Central memory CD8-positive, alpha-beta T cell (primary cell): Measurements from ENCODE around the gene BOK.

ENCODE experiments used
- ATAC-seq: fragments of 150-1000 bp; cut with Tn5 transposase; replicated peaks from 2 replicates; pipeline ENCODE4 v1.10.0; 2022; ENCODE audit warnings: mild to moderate bottlenecking, moderate FRiP score, moderate number of reproducible peaks; ENCODE audit not compliant: poor library complexity, severe bottlenecking; ENCODE audit errors: extremely low read depth
- DNase-seq, 2 donors: peaks; one replicate each; pipeline ENCODE4 v3.0.0; 2021; ENCODE audit warnings: low spot score in 2 of 2
- H3K27ac Mint-ChIP-seq: one replicate; pipeline ENCODE4 v1.8.0; 2022; ENCODE audit warnings: low read depth, mild to moderate bottlenecking, moderate library complexity, mixed read lengths
- H3K27me3 Mint-ChIP-seq: one replicate; pipeline ENCODE4 v1.8.0; 2022; ENCODE audit warnings: mixed read lengths
- H3K36me3 Mint-ChIP-seq: one replicate; pipeline ENCODE4 v1.8.0; 2022; ENCODE audit warnings: mild to moderate bottlenecking, moderate library complexity, mixed read lengths; ENCODE audit not compliant: insufficient read depth
- H3K4me1 Mint-ChIP-seq: one replicate; pipeline ENCODE4 v1.8.0; 2022; ENCODE audit warnings: mixed read lengths
- H3K4me3 Mint-ChIP-seq: one replicate; pipeline ENCODE4 v1.8.0; 2022; ENCODE audit warnings: mild to moderate bottlenecking, moderate library complexity, mixed read lengths
- H3K9me3 Mint-ChIP-seq: one replicate; pipeline ENCODE4 v1.8.0; 2022; ENCODE audit warnings: mixed read lengths

The BOK gene

DNA sequence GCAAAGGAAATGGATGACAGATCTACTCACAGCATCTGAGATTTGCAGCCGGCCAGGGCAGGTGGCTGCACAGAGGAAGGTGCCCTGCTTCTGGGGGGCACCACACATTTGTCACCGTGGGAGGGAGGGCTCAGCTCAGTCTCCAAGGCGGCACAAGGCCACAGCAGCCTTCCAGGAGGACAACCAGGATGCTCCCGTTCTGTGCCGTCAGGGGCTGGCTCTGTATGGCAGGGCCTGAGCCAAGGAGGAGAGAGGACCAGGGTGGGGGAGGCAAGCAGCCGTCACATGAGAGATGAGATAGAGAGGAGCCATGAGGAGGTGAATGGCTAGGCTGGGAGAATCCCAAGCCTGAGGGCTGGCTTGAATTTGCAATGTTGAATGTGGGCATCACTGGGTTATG, 4.6 kb upstream of the BOK start:
- peaks cover 50% of the 10 kb centered on the region for H3K27me3 Mint-ChIP-seq
- no peak for DNase-seq
- no peak overlapping the region for H3K27ac Mint-ChIP-seq
- H3K4me1 Mint-ChIP-seq: peaks cover 4% of the 10 kb centered on the region
- peaks cover 1% of the 10 kb centered on the region for H3K36me3 Mint-ChIP-seq
- no peak for ATAC-seq
- H3K4me3 Mint-ChIP-seq: no peak overlapping the region
- no peaks in the 10 kb centered on the region for H3K9me3 Mint-ChIP-seq

- DNase-seq (no peak), ATAC-seq (no peak)
- Mint-ChIP-seq H3K4me3 (no peak overlapping the region), H3K27me3 (peaks cover 52% of the 10 kb centered on the region), H3K9me3 (no peaks in the 10 kb centered on the region), H3K27ac (no peak overlapping the region), H3K4me1 (peaks cover 4% of the 10 kb centered on the region), H3K36me3 (peaks cover 1% of the 10 kb centered on the region)
These were observed 3.8 kb upstream of the BOK start for GRCh38 chr2:241554610-241555322.

DNA sequence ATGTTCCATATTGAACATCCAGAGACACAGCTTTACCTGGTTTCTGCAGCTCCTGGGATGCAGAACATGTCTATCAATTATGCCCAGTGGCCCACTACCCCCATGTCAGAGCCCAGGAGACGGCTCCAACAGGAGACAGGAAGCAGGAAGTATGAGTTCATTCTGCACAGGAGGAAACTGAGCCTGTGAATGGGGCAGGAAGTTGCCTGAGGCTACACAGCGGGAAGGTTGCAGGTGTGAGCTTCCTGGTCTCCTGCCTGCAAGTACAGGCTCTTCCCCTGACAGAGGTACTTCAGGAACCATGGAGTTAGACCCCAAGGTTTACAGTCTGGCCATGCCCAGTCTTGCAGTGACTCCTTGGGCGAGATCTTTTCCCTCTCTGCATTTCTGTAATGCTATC, 2.8 kb upstream of the BOK start:
- Mint-ChIP-seq H3K4me3 (no peak overlapping the region), H3K4me1 (peaks cover 4% of the 10 kb centered on the region), H3K27me3 (peaks cover 61% of the 10 kb centered on the region), H3K27ac (no peak overlapping the region), H3K9me3 (no peaks in the 10 kb centered on the region), H3K36me3 (peaks cover 1% of the 10 kb centered on the region)
- DNase-seq: no peak
- ATAC-seq: no peak

- peaks cover 54% of the 10 kb centered on the region for H3K27me3 Mint-ChIP-seq
- ATAC-seq (no peak), DNase-seq (no peak)
- H3K4me3 Mint-ChIP-seq: no peak overlapping the region
- peaks cover 4% of the 10 kb centered on the region for H3K4me1 Mint-ChIP-seq
- H3K27ac Mint-ChIP-seq: no peak overlapping the region
- peaks cover 1% of the 10 kb centered on the region for H3K36me3 Mint-ChIP-seq
- no peaks in the 10 kb centered on the region for H3K9me3 Mint-ChIP-seq
These were observed 1.8 kb upstream of the BOK start for GRCh38 chr2:241556746-241557145.

DNA sequence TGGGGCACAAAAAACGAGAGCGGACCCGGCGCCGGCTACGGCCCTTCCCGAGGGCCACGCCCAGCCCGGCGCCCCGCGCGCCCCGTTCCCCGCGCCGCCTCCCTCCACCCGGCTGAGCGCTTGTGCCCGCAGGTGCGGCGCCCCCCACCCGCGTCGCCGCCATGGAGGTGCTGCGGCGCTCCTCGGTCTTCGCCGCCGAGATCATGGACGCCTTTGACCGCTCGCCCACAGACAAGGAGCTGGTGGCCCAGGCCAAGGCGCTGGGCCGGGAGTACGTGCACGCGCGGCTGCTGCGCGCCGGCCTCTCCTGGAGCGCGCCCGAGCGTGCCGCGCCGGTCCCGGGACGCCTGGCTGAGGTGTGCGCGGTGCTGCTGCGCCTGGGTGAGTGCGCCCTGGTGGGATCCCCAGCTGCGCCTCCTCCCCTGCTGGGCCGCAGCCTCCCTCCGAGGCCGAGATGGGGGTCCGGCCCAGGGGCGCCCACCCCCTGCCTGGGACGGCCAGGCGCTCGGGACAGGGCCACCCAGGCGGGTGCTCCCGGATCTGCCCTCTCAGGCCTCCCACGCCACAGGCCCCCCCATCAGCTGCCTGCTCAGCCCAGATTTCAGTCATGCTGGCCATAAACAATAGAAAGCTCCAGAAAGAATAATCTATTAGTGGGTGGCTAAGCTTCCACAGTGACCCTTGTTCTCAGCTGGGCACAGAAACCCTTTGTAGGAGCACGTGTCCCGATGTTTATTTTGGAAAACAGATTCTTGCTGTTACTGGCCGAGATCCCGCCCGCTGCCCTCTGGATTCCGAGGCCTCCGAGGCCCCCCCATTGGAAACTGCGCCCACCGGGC, 997 bp downstream of the BOK start:
- Mint-ChIP-seq H3K4me1 (peaks cover 4% of the 10 kb centered on the region), H3K27ac (no peak overlapping the region), H3K36me3 (peaks cover 1% of the 10 kb centered on the region), H3K9me3 (no peaks in the 10 kb centered on the region), H3K27me3 (peaks cover 30% of the 10 kb centered on the region), H3K4me3 (peak overlapping the region; percentile 58)
- DNase-seq: no peak
- no peak for ATAC-seq

GRCh38 chr2:241560162-241560882, 1.8 kb downstream of the BOK start:
- H3K36me3 Mint-ChIP-seq: no peaks in the 10 kb centered on the region
- peaks cover 4% of the 10 kb centered on the region for H3K4me1 Mint-ChIP-seq
- ATAC-seq: no peak
- H3K4me3 Mint-ChIP-seq: peak overlapping the region; percentile 58
- no peak for DNase-seq
- H3K27ac Mint-ChIP-seq: no peak overlapping the region
- no peaks in the 10 kb centered on the region for H3K9me3 Mint-ChIP-seq
- peaks cover 30% of the 10 kb centered on the region for H3K27me3 Mint-ChIP-seq

GRCh38 chr2:241560883-241561474, 2.4 kb downstream of the BOK start:
- Mint-ChIP-seq H3K4me3 (no peak overlapping the region), H3K27ac (no peak overlapping the region), H3K36me3 (no peaks in the 10 kb centered on the region), H3K4me1 (no peaks in the 10 kb centered on the region), H3K27me3 (peaks cover 30% of the 10 kb centered on the region), H3K9me3 (no peaks in the 10 kb centered on the region)
- ATAC-seq (no peak), DNase-seq (no peak)

- Mint-ChIP-seq H3K36me3 (no peaks in the 10 kb centered on the region), H3K4me1 (no peaks in the 10 kb centered on the region), H3K9me3 (no peaks in the 10 kb centered on the region), H3K27ac (no peak overlapping the region), H3K27me3 (peaks cover 30% of the 10 kb centered on the region), H3K4me3 (no peak overlapping the region)
- DNase-seq (no peak), ATAC-seq (no peak)
These were observed 3.3 kb downstream of the BOK start for GRCh38 chr2:241561832-241562231.

DNA sequence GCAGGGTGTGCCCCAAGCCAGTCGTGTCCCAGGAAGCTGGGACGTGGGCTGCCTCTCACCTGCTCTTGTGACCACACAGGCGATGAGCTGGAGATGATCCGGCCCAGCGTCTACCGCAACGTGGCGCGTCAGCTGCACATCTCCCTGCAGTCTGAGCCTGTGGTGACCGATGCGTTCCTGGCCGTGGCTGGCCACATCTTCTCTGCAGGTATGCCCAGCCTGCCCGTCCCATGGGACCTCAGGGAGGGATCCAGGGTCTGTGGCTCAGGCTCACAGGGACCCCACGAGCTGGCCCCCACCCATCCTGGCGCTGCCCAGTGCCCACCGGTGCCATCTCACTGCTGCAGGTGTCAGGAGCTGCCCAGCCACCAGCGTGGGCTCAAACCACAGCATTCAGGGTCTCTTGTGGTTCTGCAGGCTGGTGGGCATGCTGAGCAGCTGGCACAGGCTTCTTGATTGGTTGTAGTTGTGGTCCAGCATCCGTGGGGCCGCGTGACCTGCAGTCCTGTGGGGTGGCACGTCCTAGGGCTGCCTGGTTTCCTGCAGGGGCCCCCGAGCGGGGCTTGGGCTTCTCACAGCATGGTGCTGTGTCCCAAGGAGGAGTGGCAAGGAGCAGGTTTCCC, 3.8 kb downstream of the BOK start:
- no peaks in the 10 kb centered on the region for H3K9me3 Mint-ChIP-seq
- H3K27me3 Mint-ChIP-seq: peaks cover 25% of the 10 kb centered on the region
- no peaks in the 10 kb centered on the region for H3K36me3 Mint-ChIP-seq
- ATAC-seq (no peak), DNase-seq (no peak)
- no peak overlapping the region for H3K27ac Mint-ChIP-seq
- no peaks in the 10 kb centered on the region for H3K4me1 Mint-ChIP-seq
- H3K4me3 Mint-ChIP-seq: no peak overlapping the region

GRCh38 chr2:241563031-241563507, 4.5 kb downstream of the BOK start:
- Mint-ChIP-seq H3K27me3 (peaks cover 18% of the 10 kb centered on the region), H3K9me3 (no peaks in the 10 kb centered on the region), H3K4me1 (no peaks in the 10 kb centered on the region), H3K4me3 (no peak overlapping the region), H3K36me3 (no peaks in the 10 kb centered on the region), H3K27ac (no peak overlapping the region)
- DNase-seq (no peak), ATAC-seq (no peak)

DNA sequence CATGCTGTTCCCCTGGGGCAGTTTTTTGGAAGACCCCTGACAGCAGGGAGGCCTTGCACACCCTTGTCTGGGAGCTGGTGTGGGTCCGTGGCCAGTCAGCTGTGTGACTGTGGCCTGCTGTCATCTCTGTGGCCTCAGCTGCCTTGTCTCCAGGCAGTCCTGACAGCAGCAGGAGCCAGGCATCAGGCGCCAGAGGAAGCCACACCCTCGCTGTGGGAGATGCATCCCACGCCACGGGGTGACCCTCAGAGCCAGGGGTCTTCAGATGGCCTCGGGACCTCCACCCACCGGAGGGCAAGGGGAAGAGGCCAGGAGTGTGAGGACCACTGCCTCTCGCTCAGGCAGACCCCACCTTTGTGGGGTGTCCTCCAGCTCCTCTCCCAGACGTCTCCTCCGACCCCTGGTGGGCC, 5.0 kb downstream of the BOK start:
- no peak for ATAC-seq
- no peaks in the 10 kb centered on the region for H3K4me1 Mint-ChIP-seq
- DNase-seq: no peak
- no peaks in the 10 kb centered on the region for H3K36me3 Mint-ChIP-seq
- H3K27ac Mint-ChIP-seq: no peak overlapping the region
- H3K9me3 Mint-ChIP-seq: no peaks in the 10 kb centered on the region
- H3K4me3 Mint-ChIP-seq: no peak overlapping the region
- H3K27me3 Mint-ChIP-seq: peaks cover 13% of the 10 kb centered on the region

- ATAC-seq (no peak), DNase-seq (no peak)
- Mint-ChIP-seq H3K4me1 (no peaks in the 10 kb centered on the region), H3K36me3 (no peaks in the 10 kb centered on the region), H3K9me3 (no peaks in the 10 kb centered on the region), H3K27ac (no peak overlapping the region), H3K4me3 (no peak overlapping the region), H3K27me3 (peaks cover 12% of the 10 kb centered on the region)
These were observed 5.5 kb downstream of the BOK start for GRCh38 chr2:241563981-241564595.
